ENCODE data around the gene NEO1.
A peak's percentile ranks its signal among the peaks of the same experiment; 100 is the strongest.

Gene NEO1

DNA sequence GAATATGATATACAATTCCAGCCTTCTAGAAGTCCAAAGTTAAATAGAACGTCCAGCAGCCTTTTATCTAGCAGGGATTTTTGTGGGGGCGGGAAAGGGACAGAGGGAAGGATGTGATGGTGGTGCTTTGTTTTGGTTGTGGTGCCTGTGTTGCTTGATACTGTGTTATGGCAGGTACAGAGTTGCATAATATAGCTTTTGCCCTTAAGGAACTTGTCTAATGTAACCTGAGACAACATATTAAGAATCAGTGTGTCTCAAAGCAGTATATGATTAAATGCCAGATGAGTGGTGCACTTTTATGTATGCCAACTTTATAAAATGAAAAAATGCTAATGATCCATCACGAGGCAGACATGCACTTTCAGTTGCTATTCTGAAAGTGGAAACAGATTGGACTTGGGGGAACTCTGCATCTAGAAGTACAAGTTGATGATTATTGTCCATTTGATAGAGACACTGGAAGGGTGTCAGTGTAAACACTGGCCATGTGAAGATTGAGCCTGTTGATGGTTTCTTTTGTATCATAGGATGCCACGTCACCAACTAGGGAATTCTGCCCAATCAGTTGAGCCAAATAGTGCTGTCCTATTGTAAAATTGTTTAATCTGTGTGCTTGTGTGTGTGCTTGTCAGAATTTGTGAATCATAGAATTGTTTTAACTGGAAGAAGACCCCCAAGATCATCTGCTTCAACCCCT is 23.0 kb downstream of the NEO1 start:
- TF ChIP-seq ZFX (IDR thresholded peaks at IDR 0.05; ENCODE audit: borderline replicate concordance): no peak
- no peak overlapping the region for H3K27ac ChIP-seq

DNA sequence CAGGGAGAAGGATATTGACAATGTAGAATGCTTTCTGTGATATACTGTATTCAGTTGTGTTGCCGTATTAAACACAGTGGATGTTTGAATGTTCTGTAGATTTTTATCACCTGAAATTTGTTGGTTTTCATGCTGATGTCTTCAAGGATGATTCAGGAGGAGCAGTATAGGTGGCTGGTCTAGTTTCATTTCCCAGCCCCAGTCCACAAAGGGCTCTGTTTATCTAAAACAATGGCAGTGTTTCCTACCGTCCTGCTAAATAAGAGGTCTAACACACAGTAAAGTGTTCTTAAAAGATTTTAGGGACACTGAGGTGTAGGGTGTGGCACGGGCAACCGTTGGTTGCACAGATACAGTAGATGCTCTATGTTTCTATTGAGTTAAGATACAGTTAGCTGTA is 26.0 kb downstream of the NEO1 start:
- H3K27ac ChIP-seq: no peak overlapping the region
- TF ChIP-seq, protein P1, sequence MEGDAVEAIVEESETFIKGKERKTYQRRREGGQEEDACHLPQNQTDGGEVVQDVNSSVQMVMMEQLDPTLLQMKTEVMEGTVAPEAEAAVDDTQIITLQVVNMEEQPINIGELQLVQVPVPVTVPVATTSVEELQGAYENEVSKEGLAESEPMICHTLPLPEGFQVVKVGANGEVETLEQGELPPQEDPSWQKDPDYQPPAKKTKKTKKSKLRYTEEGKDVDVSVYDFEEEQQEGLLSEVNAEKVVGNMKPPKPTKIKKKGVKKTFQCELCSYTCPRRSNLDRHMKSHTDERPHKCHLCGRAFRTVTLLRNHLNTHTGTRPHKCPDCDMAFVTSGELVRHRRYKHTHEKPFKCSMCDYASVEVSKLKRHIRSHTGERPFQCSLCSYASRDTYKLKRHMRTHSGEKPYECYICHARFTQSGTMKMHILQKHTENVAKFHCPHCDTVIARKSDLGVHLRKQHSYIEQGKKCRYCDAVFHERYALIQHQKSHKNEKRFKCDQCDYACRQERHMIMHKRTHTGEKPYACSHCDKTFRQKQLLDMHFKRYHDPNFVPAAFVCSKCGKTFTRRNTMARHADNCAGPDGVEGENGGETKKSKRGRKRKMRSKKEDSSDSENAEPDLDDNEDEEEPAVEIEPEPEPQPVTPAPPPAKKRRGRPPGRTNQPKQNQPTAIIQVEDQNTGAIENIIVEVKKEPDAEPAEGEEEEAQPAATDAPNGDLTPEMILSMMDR (IDR thresholded peaks at IDR 0.05): no peak
- TF ChIP-seq ZFX (IDR thresholded peaks at IDR 0.05; ENCODE audit: borderline replicate concordance): no peak

DNA sequence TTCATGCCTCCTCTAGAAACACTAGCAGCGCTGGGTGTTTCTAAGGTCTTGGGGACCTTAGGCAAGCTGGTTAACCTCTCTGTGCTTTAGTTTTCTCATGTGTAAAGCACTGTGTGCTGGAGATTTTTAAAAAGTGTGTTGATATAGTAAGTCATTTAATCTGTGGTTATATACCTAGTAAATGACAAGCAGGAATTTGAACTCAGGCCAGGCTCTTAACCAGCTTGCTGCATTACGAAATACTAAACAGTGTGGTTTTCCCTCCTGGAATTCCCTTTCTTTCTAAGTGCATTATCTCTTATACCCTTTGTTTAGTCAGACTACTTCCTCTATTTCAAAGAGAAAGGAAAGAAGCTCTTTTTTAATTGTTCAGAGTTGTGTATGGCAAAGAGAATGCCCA is 26.5 kb downstream of the NEO1 start:
- TF ChIP-seq, protein P1 (IDR thresholded peaks at IDR 0.05): no peak
- no peak overlapping the region for H3K27ac ChIP-seq

DNA sequence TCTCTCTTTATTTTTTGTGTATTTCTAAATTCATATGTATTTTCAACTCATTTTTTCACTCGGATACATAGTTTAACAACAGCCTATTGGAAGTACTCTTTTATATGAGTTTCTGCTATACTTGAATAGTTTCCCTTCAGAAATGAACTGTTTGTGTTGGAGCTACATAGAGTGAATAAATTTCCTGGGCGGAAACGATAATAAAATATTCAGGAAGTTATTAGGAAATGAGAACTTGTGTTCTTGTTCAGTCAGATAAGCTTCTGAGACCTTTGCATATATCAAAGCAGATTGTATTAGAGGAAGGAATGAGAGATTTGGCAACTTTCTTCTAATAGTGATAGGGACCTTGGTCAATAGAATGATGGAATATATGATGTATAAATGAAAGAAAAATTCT is 27.3 kb downstream of the NEO1 start:
- H3K27ac ChIP-seq: no peak overlapping the region
- TF ChIP-seq, protein P1 (IDR thresholded peaks at IDR 0.05): no peak
- no peak for TF ChIP-seq ZFX (IDR thresholded peaks at IDR 0.05; ENCODE audit: borderline replicate concordance)

DNA sequence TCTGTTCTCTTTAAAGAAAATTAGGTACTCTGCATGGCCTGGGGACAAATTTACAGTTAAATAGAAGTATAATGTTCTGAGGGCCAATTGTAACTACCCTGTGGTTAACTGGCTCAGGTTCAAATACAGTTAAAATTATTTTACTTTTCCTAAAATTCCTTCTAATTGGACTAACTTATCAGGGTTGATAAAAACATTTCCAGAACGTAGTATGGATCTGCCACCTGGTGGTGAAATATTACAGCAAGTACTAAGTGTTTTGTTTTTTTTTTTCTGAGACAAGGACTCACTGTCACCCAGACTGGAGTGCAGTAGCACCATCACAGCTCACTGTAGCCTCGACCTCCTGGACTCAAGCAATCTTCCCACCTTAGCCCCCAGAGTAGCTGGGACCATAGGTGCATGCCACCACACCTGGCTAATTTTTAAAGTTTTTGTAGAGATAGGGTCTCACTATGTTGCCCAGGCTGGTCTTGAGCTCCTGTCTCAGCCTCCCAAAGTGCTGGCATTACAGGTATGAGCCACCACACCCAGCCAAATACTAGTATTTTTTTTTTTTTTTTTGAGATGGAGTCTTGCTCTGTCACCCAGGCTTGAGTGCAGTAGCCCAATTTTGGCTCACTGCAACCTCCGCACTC is 29.2 kb downstream of the NEO1 start:
- TF ChIP-seq ZFX (IDR thresholded peaks at IDR 0.05; ENCODE audit: borderline replicate concordance): no peak
- TF ChIP-seq, protein P1 (IDR thresholded peaks at IDR 0.05): peak; percentile 70
- no peak overlapping the region for H3K27ac ChIP-seq

DNA sequence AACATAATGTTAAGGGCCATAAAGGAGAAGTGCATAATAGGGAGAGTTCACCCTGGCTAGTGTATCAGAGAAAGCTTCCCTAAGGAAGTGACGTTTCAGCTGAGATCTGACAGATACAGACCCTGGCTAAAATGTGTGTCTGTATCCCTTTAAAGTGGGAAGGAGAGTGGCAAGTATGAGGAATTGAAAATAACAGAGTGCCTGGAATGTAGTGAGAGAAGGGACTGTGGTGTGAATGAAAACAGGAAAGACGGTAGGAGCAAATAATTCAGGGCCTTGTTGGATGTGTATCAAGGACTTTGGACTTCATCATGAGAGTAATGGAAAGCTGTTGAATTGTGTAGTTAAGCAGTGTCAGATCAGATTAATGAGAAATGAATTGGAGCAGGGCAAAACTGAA is 30.5 kb downstream of the NEO1 start:
- no peak for TF ChIP-seq ZFX (IDR thresholded peaks at IDR 0.05; ENCODE audit: borderline replicate concordance)
- TF ChIP-seq, protein P1 (IDR thresholded peaks at IDR 0.05): no peak
- H3K27ac ChIP-seq: no peak overlapping the region

DNA sequence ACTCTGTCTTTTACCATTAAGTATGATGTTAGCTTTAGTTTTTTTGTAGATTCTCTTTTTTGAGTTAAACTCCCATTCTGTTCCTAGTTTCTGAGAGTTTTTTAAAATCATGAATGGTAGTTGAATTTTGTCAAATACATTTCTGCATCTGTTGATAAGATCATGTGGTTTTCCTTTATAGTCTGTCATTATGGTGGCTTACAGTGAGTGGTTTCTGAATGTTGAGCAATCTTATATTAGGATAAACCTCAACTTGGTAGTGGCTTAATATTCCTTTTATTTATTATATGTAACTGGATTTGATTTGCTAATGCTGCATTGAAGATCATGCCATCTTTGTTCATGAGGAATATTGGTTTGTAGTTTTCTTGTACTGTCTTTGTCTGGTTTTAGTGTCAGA is 34.8 kb downstream of the NEO1 start:
- TF ChIP-seq, protein P1 (IDR thresholded peaks at IDR 0.05): no peak
- no peak for TF ChIP-seq ZFX (IDR thresholded peaks at IDR 0.05; ENCODE audit: borderline replicate concordance)

More for the DNA sequence above, 34.8 kb downstream of the NEO1 start:
- H3K27ac ChIP-seq: no peak overlapping the region
